CD4-positive, CD25-positive, alpha-beta regulatory T cell (primary cell): ENCODE data around the gene IL2RA. TPM values are rescaled to one million over a fixed set of nuclear protein-coding genes. Genes with fewer than 3 reads are reported as not detected.
"Not testable (repeated sequence)": the region's sequence is repeated elsewhere in the genome, so short reads cannot be mapped to it uniquely, and the experiment has no call there.

Source experiments
- ATAC-seq, 2 donors: fragments of 150-1000 bp; cut with Tn5 transposase; one replicate each; pipeline ENCODE4 v1.10.0; 2021; ENCODE audit warnings: low read depth in 2 of 2, moderate number of reproducible peaks in 2 of 2, moderate library complexity in 1 of 2
- DNase-seq, 3 donors: peaks; one replicate each; pipeline versions ENCODE4 v3.0.0 to v3.0.0-alpha.2; 2012 to 2022; ENCODE audit warnings: mixed read lengths in 1 of 3
- H3K27ac ChIP-seq: one replicate; pipeline ENCODE4 v1.7.0; 2013; ENCODE audit warnings: mild to moderate bottlenecking, low read length; ENCODE audit not compliant: insufficient read depth, poor library complexity, severe bottlenecking
- H3K27me3 ChIP-seq: one replicate; pipeline ENCODE4 v1.7.0; 2013; ENCODE audit warnings: low read length; ENCODE audit not compliant: control insufficient read depth, insufficient read depth
- H3K36me3 ChIP-seq: one replicate; pipeline ENCODE4 v1.7.0; 2013; ENCODE audit warnings: mild to moderate bottlenecking, low read length, moderate library complexity; ENCODE audit not compliant: control insufficient read depth, insufficient read depth
- H3K4me1 ChIP-seq: 2 replicates; pipeline ENCODE4 v1.7.0; 2013; ENCODE audit warnings: mild to moderate bottlenecking, low read length; ENCODE audit not compliant: insufficient read depth, control insufficient read depth, poor library complexity, severe bottlenecking
- H3K4me3 ChIP-seq: one replicate; pipeline ENCODE4 v1.7.0; 2013; ENCODE audit warnings: low read depth, mild to moderate bottlenecking, low read length, moderate library complexity
- H3K9me3 ChIP-seq, 2 experiments: 1 replicate in 1 of 2; 2 replicates in 1 of 2; pipeline ENCODE4 v1.7.0; 2013; ENCODE audit warnings: low read length in 2 of 2, mild to moderate bottlenecking in 1 of 2, moderate library complexity in 1 of 2; ENCODE audit not compliant: control insufficient read depth in 2 of 2
- H3K27ac Mint-ChIP-seq, 3 donors: one replicate each; pipeline ENCODE4 v1.8.0; 2020 to 2022; ENCODE audit warnings: mild to moderate bottlenecking in 3 of 3, mixed read lengths in 3 of 3, moderate library complexity in 2 of 3
- H3K27me3 Mint-ChIP-seq: one replicate; pipeline ENCODE4 v1.8.0; 2022; ENCODE audit warnings: mild to moderate bottlenecking, mixed read lengths
- H3K36me3 Mint-ChIP-seq: one replicate; pipeline ENCODE4 v1.8.0; 2020; ENCODE audit warnings: mixed read lengths
- H3K4me1 Mint-ChIP-seq, 4 donors: one replicate each; pipeline ENCODE4 v1.8.0; 2020 to 2022; ENCODE audit warnings: mixed read lengths in 4 of 4, mild to moderate bottlenecking in 1 of 4
- H3K4me3 Mint-ChIP-seq, 4 donors: one replicate each; pipeline ENCODE4 v1.8.0; 2020 to 2022; ENCODE audit warnings: mild to moderate bottlenecking in 4 of 4, mixed read lengths in 4 of 4, moderate library complexity in 3 of 4
- H3K9me3 Mint-ChIP-seq, 7 donors: one replicate each; pipeline ENCODE4 v1.8.0; 2020 to 2022; ENCODE audit warnings: mixed read lengths in 7 of 7, mild to moderate bottlenecking in 3 of 7, moderate library complexity in 2 of 7
- polyA plus RNA-seq, 4 donors: library from polyadenylated mRNA; unstranded; fragments of 300-500 nt; fragmentation: Illumina TruSeq; gene quantifications; one replicate each; pipeline ENCODE4 v1.2.3, GENCODE V29; 2021
- total RNA-seq: library from RNA; stranded (reverse); gene quantifications from one replicate; pipeline ENCODE4 v1.2.3, GENCODE V29; 2022

Gene IL2RA
- total RNA-seq (220 TPM), polyA plus RNA-seq (100 to 1,000 TPM; 159 to 261 (median 179) TPM)

DNA sequence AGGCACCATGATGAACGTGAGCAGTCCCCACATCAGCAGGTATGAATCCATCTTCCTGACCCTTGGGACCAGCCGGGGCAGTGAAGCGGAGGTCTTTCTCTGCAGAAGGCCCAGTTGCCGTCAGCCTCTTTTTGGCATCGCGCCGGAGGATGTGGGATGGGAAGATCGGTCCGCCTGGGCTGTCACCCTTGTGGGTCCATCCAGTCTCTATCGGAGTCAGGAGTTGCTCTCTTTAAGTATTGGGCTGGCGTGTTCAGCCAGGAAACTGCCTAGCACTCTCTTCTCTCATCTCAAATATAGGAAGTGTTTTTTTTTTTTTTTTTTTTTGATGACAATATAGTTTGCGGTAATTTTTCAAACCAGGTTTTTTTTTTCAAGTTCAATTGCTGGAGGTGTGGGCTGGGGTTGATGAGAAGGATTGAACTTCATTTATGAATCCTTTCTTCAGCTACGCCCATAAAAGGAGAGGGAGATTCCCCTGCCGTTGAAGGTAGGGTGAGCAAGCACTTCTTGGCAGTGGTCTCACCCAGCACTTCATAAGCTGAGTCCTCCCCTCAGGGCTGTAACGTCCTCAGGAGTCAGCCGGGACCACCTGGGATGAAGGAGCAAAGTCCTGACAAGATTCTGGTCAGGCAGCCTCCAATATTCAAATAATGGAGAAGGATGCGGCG is at the start of gene IL2RA:
Gene IL2RA (minus strand): TSS at position 267 of the 671 bp plus-strand sequence. CDS start 216 bp downstream, at position 51.
- DNase-seq (peak; percentile 66 to 94 (median 78)), ATAC-seq (peak; percentile 76 to 77)
- Histone ChIP-seq H3K4me1 (peaks cover 70% of the 10 kb centered on the region), H3K36me3 (peaks cover 25% of the 10 kb centered on the region), H3K27ac (peak within 1 kb of the TSS; percentile 90), H3K4me3 (peak within 1 kb of the TSS; percentile 100), H3K9me3 (no peaks in the 10 kb centered on the region), H3K27me3 (no peaks in the 10 kb centered on the region)
- peaks cover 15 to 73% (median 40%) of the 10 kb centered on the region in 4 donors for H3K4me1 Mint-ChIP-seq
- H3K9me3 Mint-ChIP-seq, result peaks cover 0 to 3% (median 0%) of the 10 kb centered on the region in 7 donors
- peaks cover 29% of the 10 kb centered on the region for H3K36me3 Mint-ChIP-seq
- H3K27me3 Mint-ChIP-seq, result peaks cover 6% of the 10 kb centered on the region
- H3K4me3 Mint-ChIP-seq, result peak within 1 kb of the TSS; percentile 100
- peak within 1 kb of the TSS; percentile 89 to 99 (median 98) for H3K27ac Mint-ChIP-seq

- Histone ChIP-seq H3K27me3 (no peaks in the 10 kb centered on the region), H3K9me3 (no peaks in the 10 kb centered on the region), H3K36me3 (peaks cover 87% of the 10 kb centered on the region), H3K4me3 (no peak overlapping the region), H3K4me1 (peaks cover 13% of the 10 kb centered on the region), H3K27ac (peak overlapping the region; percentile 35)
- Mint-ChIP-seq H3K27ac (peak overlapping the region in 2 of 3 donors; percentile 58 to 86), H3K27me3 (no peaks in the 10 kb centered on the region), H3K4me3 (peak overlapping the region in 3 of 4 donors; percentile 19 to 63 (median 48)), H3K4me1 (peaks cover 22 to 28% (median 25%) of the 10 kb centered on the region in 4 donors), H3K36me3 (peaks cover 53% of the 10 kb centered on the region), H3K9me3 (no peaks in the 10 kb centered on the region)
- no peak for DNase-seq
- ATAC-seq, result no peak
Observed at GRCh38 chr10:6110136-6110535, 48.0 kb upstream of the IL2RA start.

DNA sequence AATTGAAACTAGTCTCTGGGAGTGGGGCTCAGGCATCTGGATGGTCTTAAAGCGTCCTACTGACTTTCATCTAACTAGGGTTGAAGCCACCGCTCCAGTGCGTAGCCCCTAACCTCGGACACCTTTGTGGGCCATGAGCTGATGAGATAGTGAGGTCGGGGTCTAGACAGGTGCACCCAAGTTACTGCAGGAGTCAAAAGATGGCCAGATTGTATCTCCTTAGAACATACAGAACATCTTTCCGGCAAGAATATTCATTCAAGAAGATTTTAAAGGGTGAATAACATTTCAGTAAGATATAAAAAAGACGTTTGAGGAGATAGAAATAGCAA is 47.2 kb upstream of the IL2RA start:
- H3K4me1 ChIP-seq, result peaks cover 13% of the 10 kb centered on the region
- H3K4me3 Mint-ChIP-seq, result peak overlapping the region in 3 of 4 donors; percentile 19 to 63 (median 61)
- peaks cover 20 to 32% (median 28%) of the 10 kb centered on the region in 4 donors for H3K4me1 Mint-ChIP-seq
- peaks cover 49% of the 10 kb centered on the region for H3K36me3 Mint-ChIP-seq
- no peak for ATAC-seq
- peaks cover 87% of the 10 kb centered on the region for H3K36me3 ChIP-seq
- no peak for DNase-seq
- no peaks in the 10 kb centered on the region for H3K9me3 ChIP-seq
- peak overlapping the region; percentile 35 for H3K27ac ChIP-seq
- H3K4me3 ChIP-seq, result peak overlapping the region; percentile 26
- H3K27me3 ChIP-seq, result no peaks in the 10 kb centered on the region
- no peaks in the 10 kb centered on the region for H3K27me3 Mint-ChIP-seq
- H3K9me3 Mint-ChIP-seq, result no peaks in the 10 kb centered on the region
- peak overlapping the region in 2 of 3 donors; percentile 1 to 39 for H3K27ac Mint-ChIP-seq

GRCh38 chr10:6108631-6109443 is 46.7 kb upstream of the IL2RA start:
- peak overlapping the region in 2 of 3 donors; percentile 39 to 85 for H3K27ac Mint-ChIP-seq
- Histone ChIP-seq H3K36me3 (peaks cover 86% of the 10 kb centered on the region), H3K27ac (peak overlapping the region; percentile 35), H3K4me3 (peak overlapping the region; percentile 26), H3K4me1 (peaks cover 13% of the 10 kb centered on the region), H3K27me3 (no peaks in the 10 kb centered on the region), H3K9me3 (no peaks in the 10 kb centered on the region)
- peak; percentile 22 to 74 (median 69) for DNase-seq
- no peaks in the 10 kb centered on the region for H3K9me3 Mint-ChIP-seq
- H3K27me3 Mint-ChIP-seq, result no peaks in the 10 kb centered on the region
- peaks cover 22 to 35% (median 33%) of the 10 kb centered on the region in 4 donors for H3K4me1 Mint-ChIP-seq
- peak; percentile 57 to 60 for ATAC-seq
- H3K36me3 Mint-ChIP-seq, result peaks cover 43% of the 10 kb centered on the region
- peak overlapping the region in 2 of 4 donors; percentile 50 to 63 for H3K4me3 Mint-ChIP-seq

GRCh38 chr10:6108072-6108471 is 45.9 kb upstream of the IL2RA start:
- Mint-ChIP-seq H3K9me3 (no peaks in the 10 kb centered on the region), H3K36me3 (peaks cover 36% of the 10 kb centered on the region), H3K4me3 (no peak overlapping the region), H3K27ac (peak overlapping the region in 1 of 3 donors; percentile 85), H3K27me3 (no peaks in the 10 kb centered on the region), H3K4me1 (peaks cover 24 to 39% (median 32%) of the 10 kb centered on the region in 4 donors)
- Histone ChIP-seq H3K27ac (no peak overlapping the region), H3K36me3 (peaks cover 84% of the 10 kb centered on the region), H3K9me3 (no peaks in the 10 kb centered on the region), H3K4me1 (peaks cover 13% of the 10 kb centered on the region), H3K4me3 (no peak overlapping the region), H3K27me3 (no peaks in the 10 kb centered on the region)
- DNase-seq, result no peak
- no peak for ATAC-seq

- not testable (repeated sequence) for H3K27ac Mint-ChIP-seq, H3K27ac ChIP-seq, DNase-seq, H3K9me3 ChIP-seq, H3K27me3 Mint-ChIP-seq, H3K4me3 Mint-ChIP-seq, H3K4me3 ChIP-seq, H3K9me3 Mint-ChIP-seq, H3K27me3 ChIP-seq, ATAC-seq
- Mint-ChIP-seq H3K36me3 (peaks cover 36% of the 10 kb centered on the region), H3K4me1 (peaks cover 24 to 39% (median 32%) of the 10 kb centered on the region in 4 donors)
- Histone ChIP-seq H3K36me3 (peaks cover 84% of the 10 kb centered on the region), H3K4me1 (peaks cover 13% of the 10 kb centered on the region)
Observed at GRCh38 chr10:6107616-6108015, 45.4 kb upstream of the IL2RA start.

- Mint-ChIP-seq H3K4me1 (peaks cover 21 to 40% (median 31%) of the 10 kb centered on the region in 4 donors), H3K4me3 (no peak overlapping the region), H3K27ac (peak overlapping the region in 1 of 3 donors; percentile 75), H3K9me3 (no peaks in the 10 kb centered on the region), H3K27me3 (no peaks in the 10 kb centered on the region), H3K36me3 (peaks cover 36% of the 10 kb centered on the region)
- no peak for DNase-seq
- H3K9me3 ChIP-seq, result no peaks in the 10 kb centered on the region
- peaks cover 4% of the 10 kb centered on the region for H3K4me1 ChIP-seq
- peak overlapping the region; percentile 1 for H3K27ac ChIP-seq
- H3K4me3 ChIP-seq, result no peak overlapping the region
- H3K36me3 ChIP-seq, result peaks cover 82% of the 10 kb centered on the region
- no peak for ATAC-seq
- no peaks in the 10 kb centered on the region for H3K27me3 ChIP-seq
Observed at GRCh38 chr10:6103591-6103990, 41.4 kb upstream of the IL2RA start.
